Measurements from ENCODE around the gene HVCN1.

HVCN1 gene

GRCh38 chr12:110684312-110684836 is 4.5 kb downstream of the HVCN1 start:
- TF ChIP-seq CTCF (IDR thresholded peaks at IDR 0.05; ENCODE audit: insufficient read depth, low read length, missing control alignments) = no peak
- H3K4me3 ChIP-seq (ENCODE audit: low read depth, low read length) = no peak overlapping the region
- ChIA-PET CTCF (interaction anchor here (1.2 kb wide), 1 partner anchor 13 kb away, joined by 3 read pairs; no protein-coding TSS in a partner anchor), POLR2A (no interaction called here)
- DNase-seq (ENCODE audit: low read depth, low spot score) = no peak

- CTCF ChIA-PET = interaction anchor here (1.2 kb wide), 1 partner anchor 14 kb away, joined by 3 read pairs; no protein-coding TSS in a partner anchor
- POLR2A ChIA-PET = no interaction called here
- DNase-seq (ENCODE audit: low read depth, low spot score) = no peak
- TF ChIP-seq CTCF (IDR thresholded peaks at IDR 0.05; ENCODE audit: insufficient read depth, low read length, missing control alignments) = no peak
- H3K4me3 ChIP-seq (ENCODE audit: low read depth, low read length) = no peak overlapping the region
These were observed 5.0 kb downstream of the HVCN1 start for GRCh38 chr12:110683888-110684287.

- no peak for DNase-seq (ENCODE audit: low read depth, low spot score)
- ChIA-PET POLR2A (no interaction called here), CTCF (no interaction called here)
- no peak overlapping the region for H3K4me3 ChIP-seq (ENCODE audit: low read depth, low read length)
- TF ChIP-seq CTCF (IDR thresholded peaks at IDR 0.05; ENCODE audit: insufficient read depth, low read length, missing control alignments) = no peak
These were observed 8.9 kb downstream of the HVCN1 start for GRCh38 chr12:110680032-110680431.

GRCh38 chr12:110679201-110679600 is 9.7 kb downstream of the HVCN1 start:
- DNase-seq (ENCODE audit: low read depth, low spot score) = no peak
- ChIA-PET CTCF (no interaction called here), POLR2A (no interaction called here)
- no peak overlapping the region for H3K4me3 ChIP-seq (ENCODE audit: low read depth, low read length)
- TF ChIP-seq CTCF (IDR thresholded peaks at IDR 0.05; ENCODE audit: insufficient read depth, low read length, missing control alignments) = no peak

- DNase-seq (ENCODE audit: low read depth, low spot score) = no peak
- H3K4me3 ChIP-seq (ENCODE audit: low read depth, low read length) = no peak overlapping the region
- ChIA-PET CTCF (no interaction called here), POLR2A (no interaction called here)
- TF ChIP-seq CTCF (IDR thresholded peaks at IDR 0.05; ENCODE audit: insufficient read depth, low read length, missing control alignments) = no peak
These were observed 10.9 kb downstream of the HVCN1 start for GRCh38 chr12:110677982-110678381.

GRCh38 chr12:110677206-110677911 is 11.6 kb downstream of the HVCN1 start:
- ChIA-PET POLR2A (no interaction called here), CTCF (no interaction called here)
- H3K4me3 ChIP-seq (ENCODE audit: low read depth, low read length) = no peak overlapping the region
- no peak for TF ChIP-seq CTCF (IDR thresholded peaks at IDR 0.05; ENCODE audit: insufficient read depth, low read length, missing control alignments)
- no peak for DNase-seq (ENCODE audit: low read depth, low spot score)
